Natural killer cell (primary cell): Measurements from ENCODE around the gene SORCS2. TPM values are rescaled to one million over a fixed set of nuclear protein-coding genes. Genes with fewer than 3 reads are reported as not detected.

ENCODE experiments used
- ATAC-seq, 3 donors: fragments of 150-1000 bp in 2 of 3; fragments of 200-7000 bp in 1 of 3; cut with Tn5 transposase; 1 replicate in 1 of 3; 2 replicates in 2 of 3; pipeline ENCODE4 v1.10.0; 2021; ENCODE audit warnings: mild to moderate bottlenecking in 2 of 3, moderate library complexity in 2 of 3
- DNase-seq, 2 donors: peaks; one replicate each; pipeline versions ENCODE4 v3.0.0 to v3.0.0-alpha.2; 2013 to 2021; ENCODE audit warnings: mixed read lengths in 1 of 2
- H3K27ac ChIP-seq: one replicate; pipeline ENCODE4 v1.5.1; 2013; ENCODE audit warnings: mild to moderate bottlenecking, low read length
- H3K27me3 ChIP-seq: one replicate; pipeline ENCODE4 v1.6.1; 2013; ENCODE audit warnings: low read length; ENCODE audit not compliant: control insufficient read depth, insufficient read depth
- H3K36me3 ChIP-seq: one replicate; pipeline ENCODE4 v1.6.1; 2013; ENCODE audit warnings: low read length; ENCODE audit not compliant: control insufficient read depth, insufficient read depth
- H3K4me1 ChIP-seq: one replicate; pipeline ENCODE4 v1.6.1; 2013; ENCODE audit warnings: low read length; ENCODE audit not compliant: control insufficient read depth, insufficient read depth
- H3K4me3 ChIP-seq: one replicate; pipeline ENCODE4 v1.5.1; 2013; ENCODE audit warnings: low read length
- H3K9me3 ChIP-seq: one replicate; pipeline ENCODE4 v1.6.1; 2013; ENCODE audit warnings: low read length; ENCODE audit not compliant: control insufficient read depth, insufficient read depth
- H3K27ac Mint-ChIP-seq, 2 donors: one replicate each; pipeline ENCODE4 v1.8.0; 2022; ENCODE audit warnings: mild to moderate bottlenecking in 2 of 2, mixed read lengths in 2 of 2, moderate library complexity in 1 of 2
- H3K27me3 Mint-ChIP-seq, 2 donors: one replicate each; pipeline ENCODE4 v1.8.0; 2022; ENCODE audit warnings: low read depth in 2 of 2, mixed read lengths in 2 of 2
- H3K36me3 Mint-ChIP-seq: one replicate; pipeline ENCODE4 v1.8.0; 2022; ENCODE audit warnings: mixed read lengths
- H3K4me1 Mint-ChIP-seq, 2 donors: one replicate each; pipeline ENCODE4 v1.8.0; 2022; ENCODE audit warnings: mixed read lengths in 2 of 2
- H3K4me3 Mint-ChIP-seq: one replicate; pipeline ENCODE4 v1.8.0; 2022; ENCODE audit warnings: mild to moderate bottlenecking, moderate library complexity, mixed read lengths
- H3K9me3 Mint-ChIP-seq, 2 donors: one replicate each; pipeline ENCODE4 v1.8.0; 2022; ENCODE audit warnings: mixed read lengths in 2 of 2
- WGBS: methylation state at CpG from one replicate; pipeline ENCODE4 v1.1.7; 2013; ENCODE audit warnings: missing lambda C conversion rate; ENCODE audit not compliant: insufficient coverage; 5-methylcytosine and 5-hydroxymethylcytosine counted together
- intact Hi-C: fragments of 100-400 bp; cut with micrococcal nuclease; formaldehyde crosslinking; loops from one replicate; pipeline ENCODE4 v1.14.2; 2022
- total RNA-seq, 4 donors: library from RNA; stranded (reverse); fragments of 120-200 nt in 1 of 4; gene quantifications; one replicate each; pipeline versions ENCODE4 v1.2.3 to v1.2.4, GENCODE V29; 2013 to 2022
- TF ChIP-seq, protein P1 (sequence below): fragments of 200-600 bp; IDR thresholded peaks from one replicate; pipeline ENCODE4 v1.8.0; 2022; ENCODE audit warnings: antibody characterized with exemption

Gene SORCS2
- total RNA-seq, 3 donors from 2014 or later (not counting 1 experiment from before 2014, with no cell fraction given), result 1.2 to 2.5 (median 1.4) TPM

DNA sequence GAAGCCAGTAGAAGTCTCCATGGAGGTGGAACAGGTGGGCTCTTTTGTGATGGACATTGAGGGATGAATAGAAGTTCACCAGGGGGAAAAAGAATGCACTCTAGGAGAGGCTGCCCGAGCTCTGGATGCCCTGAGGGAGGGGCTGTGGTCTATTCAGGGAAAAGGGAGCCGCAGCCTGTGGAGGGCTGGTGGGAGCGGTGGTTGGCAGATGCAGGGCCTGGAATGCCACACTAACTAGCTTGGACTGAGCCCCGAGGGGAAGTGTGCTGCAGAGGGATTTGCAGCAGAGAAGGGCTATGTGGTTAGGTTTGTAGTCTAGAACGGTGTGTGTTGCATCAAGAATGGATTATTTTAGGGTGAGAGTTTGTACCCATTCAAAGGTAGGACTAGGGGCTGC lies 271.9 kb downstream of the SORCS2 start:
- TF ChIP-seq, protein P1, sequence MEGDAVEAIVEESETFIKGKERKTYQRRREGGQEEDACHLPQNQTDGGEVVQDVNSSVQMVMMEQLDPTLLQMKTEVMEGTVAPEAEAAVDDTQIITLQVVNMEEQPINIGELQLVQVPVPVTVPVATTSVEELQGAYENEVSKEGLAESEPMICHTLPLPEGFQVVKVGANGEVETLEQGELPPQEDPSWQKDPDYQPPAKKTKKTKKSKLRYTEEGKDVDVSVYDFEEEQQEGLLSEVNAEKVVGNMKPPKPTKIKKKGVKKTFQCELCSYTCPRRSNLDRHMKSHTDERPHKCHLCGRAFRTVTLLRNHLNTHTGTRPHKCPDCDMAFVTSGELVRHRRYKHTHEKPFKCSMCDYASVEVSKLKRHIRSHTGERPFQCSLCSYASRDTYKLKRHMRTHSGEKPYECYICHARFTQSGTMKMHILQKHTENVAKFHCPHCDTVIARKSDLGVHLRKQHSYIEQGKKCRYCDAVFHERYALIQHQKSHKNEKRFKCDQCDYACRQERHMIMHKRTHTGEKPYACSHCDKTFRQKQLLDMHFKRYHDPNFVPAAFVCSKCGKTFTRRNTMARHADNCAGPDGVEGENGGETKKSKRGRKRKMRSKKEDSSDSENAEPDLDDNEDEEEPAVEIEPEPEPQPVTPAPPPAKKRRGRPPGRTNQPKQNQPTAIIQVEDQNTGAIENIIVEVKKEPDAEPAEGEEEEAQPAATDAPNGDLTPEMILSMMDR, result no peak
- DNase-seq (no peak), ATAC-seq (no peak)
- Histone ChIP-seq H3K9me3 (peaks cover 4% of the 10 kb centered on the region), H3K27ac (no peak overlapping the region), H3K36me3 (no peaks in the 10 kb centered on the region), H3K27me3 (no peaks in the 10 kb centered on the region), H3K4me3 (no peak overlapping the region), H3K4me1 (no peaks in the 10 kb centered on the region)
- Mint-ChIP-seq H3K4me3 (no peak overlapping the region), H3K36me3 (no peaks in the 10 kb centered on the region), H3K27me3 (peaks cover 14 to 20% of the 10 kb centered on the region in 2 donors), H3K4me1 (peaks cover 0 to 6% of the 10 kb centered on the region in 2 donors), H3K27ac (no peak overlapping the region), H3K9me3 (no peaks in the 10 kb centered on the region)
- intact Hi-C loops, result no loop called here
- WGBS, result 78% methylated on average over 5 of the region's 5 CpGs

DNA sequence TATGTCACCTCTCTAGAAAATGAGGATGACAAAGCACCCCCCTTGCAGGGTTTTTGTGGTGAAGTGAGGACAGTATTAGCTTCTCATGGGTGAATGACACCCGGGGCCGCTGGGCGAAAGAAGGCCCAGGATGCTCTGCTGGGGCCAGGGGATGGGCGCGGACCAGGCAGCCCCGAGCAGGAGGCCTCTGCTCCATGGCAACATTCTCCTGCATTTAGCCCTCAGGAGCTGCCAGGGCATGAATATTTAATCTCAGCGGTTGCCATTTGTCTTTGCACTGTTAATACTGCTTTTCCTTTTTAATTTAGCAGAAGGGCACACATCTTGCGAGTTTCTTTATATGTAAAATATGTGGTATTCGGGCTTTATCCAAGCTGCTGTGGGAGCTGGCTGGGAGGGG lies 272.7 kb downstream of the SORCS2 start:
- H3K27ac Mint-ChIP-seq, result no peak overlapping the region
- intact Hi-C loops, result no loop called here
- H3K9me3 Mint-ChIP-seq, result no peaks in the 10 kb centered on the region
- Histone ChIP-seq H3K27me3 (no peaks in the 10 kb centered on the region), H3K27ac (no peak overlapping the region), H3K4me3 (no peak overlapping the region), H3K36me3 (no peaks in the 10 kb centered on the region), H3K4me1 (no peaks in the 10 kb centered on the region), H3K9me3 (peaks cover 4% of the 10 kb centered on the region)
- TF ChIP-seq, protein P1, result no peak
- peaks cover 0 to 8% of the 10 kb centered on the region in 2 donors for H3K4me1 Mint-ChIP-seq
- no peak overlapping the region for H3K4me3 Mint-ChIP-seq
- 87% methylated on average over 9 of the region's 9 CpGs for WGBS
- peaks cover 14 to 20% of the 10 kb centered on the region in 2 donors for H3K27me3 Mint-ChIP-seq
- ATAC-seq (no peak), DNase-seq (no peak)
- no peaks in the 10 kb centered on the region for H3K36me3 Mint-ChIP-seq

DNA sequence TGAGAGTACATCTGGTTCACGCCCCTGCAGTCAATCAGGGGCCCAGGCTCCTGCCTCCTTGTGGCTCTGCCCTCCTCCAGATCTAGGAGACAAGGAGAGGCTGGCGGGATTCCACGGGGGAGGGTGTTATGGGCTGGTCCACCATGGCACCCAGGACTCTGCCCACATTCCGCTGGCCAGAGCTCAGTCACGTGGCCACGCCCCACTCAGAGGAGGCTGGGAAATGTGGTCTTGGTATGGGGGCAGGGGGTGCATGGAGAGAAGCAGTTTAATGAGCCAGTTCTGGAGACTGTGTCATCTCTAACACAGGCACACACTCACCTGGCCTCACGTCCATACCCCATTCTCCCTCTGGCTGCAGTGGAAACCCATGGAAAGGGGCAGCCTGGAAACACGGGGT lies 273.9 kb downstream of the SORCS2 start:
- Histone ChIP-seq H3K27ac (no peak overlapping the region), H3K4me1 (no peaks in the 10 kb centered on the region), H3K36me3 (no peaks in the 10 kb centered on the region), H3K9me3 (peaks cover 4% of the 10 kb centered on the region), H3K27me3 (no peaks in the 10 kb centered on the region), H3K4me3 (no peak overlapping the region)
- Mint-ChIP-seq H3K4me1 (peaks cover 0 to 14% of the 10 kb centered on the region in 2 donors), H3K36me3 (no peaks in the 10 kb centered on the region), H3K4me3 (no peak overlapping the region), H3K27me3 (peaks cover 3 to 19% of the 10 kb centered on the region in 2 donors), H3K9me3 (no peaks in the 10 kb centered on the region), H3K27ac (no peak overlapping the region)
- 75% methylated on average over 8 of the region's 8 CpGs for WGBS
- no peak for DNase-seq
- intact Hi-C loops, result no loop called here
- TF ChIP-seq, protein P1, result no peak
- no peak for ATAC-seq

DNA sequence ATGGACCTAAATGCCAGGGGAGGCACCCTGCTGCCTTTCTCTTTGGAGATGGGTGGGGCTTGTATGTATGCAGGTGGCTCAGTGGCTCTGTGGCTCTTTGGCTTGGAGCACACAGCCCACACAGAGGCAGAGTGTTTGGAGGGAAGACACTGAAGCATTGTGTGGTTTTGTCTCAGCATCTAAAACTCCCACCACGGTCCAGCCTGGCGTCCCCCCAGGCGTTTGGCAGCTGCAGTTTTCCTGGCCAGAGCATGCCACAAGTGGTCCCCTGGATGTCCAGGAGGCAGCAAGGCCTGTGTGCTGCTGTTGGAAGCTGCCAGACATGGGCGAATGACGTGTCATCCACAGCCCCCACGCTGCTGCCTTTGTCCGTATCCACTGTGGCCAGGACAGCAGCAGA lies 274.6 kb downstream of the SORCS2 start:
- no peaks in the 10 kb centered on the region for H3K36me3 Mint-ChIP-seq
- DNase-seq (no peak), ATAC-seq (no peak)
- TF ChIP-seq, protein P1, result no peak
- H3K4me3 Mint-ChIP-seq, result no peak overlapping the region
- H3K9me3 ChIP-seq, result peaks cover 4% of the 10 kb centered on the region
- H3K9me3 Mint-ChIP-seq, result no peaks in the 10 kb centered on the region
- no peaks in the 10 kb centered on the region for H3K36me3 ChIP-seq
- no peak overlapping the region for H3K4me3 ChIP-seq
- no peak overlapping the region for H3K27ac ChIP-seq
- no peaks in the 10 kb centered on the region for H3K4me1 ChIP-seq
- H3K27ac Mint-ChIP-seq, result no peak overlapping the region
- peaks cover 0 to 14% of the 10 kb centered on the region in 2 donors for H3K4me1 Mint-ChIP-seq
- H3K27me3 ChIP-seq, result no peaks in the 10 kb centered on the region
- intact Hi-C loops, result no loop called here
- 72% methylated on average over 7 of the region's 7 CpGs for WGBS
- peaks cover under 1 to 18% of the 10 kb centered on the region in 2 donors for H3K27me3 Mint-ChIP-seq
